Left lung (tissue), 10 donors: Measurements from ENCODE around the gene SH3BP5. TPM values are rescaled to one million over a fixed set of nuclear protein-coding genes. Genes with fewer than 3 reads are reported as not detected.
A peak's percentile ranks its signal among the peaks of the same experiment; 100 is the strongest.

Experiments used
- ATAC-seq: fragments of 200-7000 bp; cut with Tn5 transposase; one replicate; pipeline ENCODE4 v1.9.1; 2020; ENCODE audit warnings: moderate library complexity
- DNase-seq, 4 donors: peaks; one replicate each; pipeline ENCODE4 v3.0.0-alpha.2; 2013 to 2020
- H3K27ac ChIP-seq, 2 donors: fragments of 200-600 bp; sonication (generic) in 1 of 2; one replicate each; pipeline versions ENCODE4 v1.5.0 to v1.8.0; 2020 to 2021
- H3K27me3 ChIP-seq, 2 donors: fragments of 200-600 bp; sonication (generic) in 1 of 2; one replicate each; pipeline versions ENCODE4 v1.5.0 to v1.8.0; 2020 to 2021
- H3K36me3 ChIP-seq, 2 donors: fragments of 200-600 bp; sonication (generic) in 1 of 2; one replicate each; pipeline versions ENCODE4 v1.5.0 to v1.8.0; 2020 to 2021
- H3K4me1 ChIP-seq, 2 donors: fragments of 200-600 bp; one replicate each; pipeline ENCODE4 v1.8.0; 2021
- H3K4me3 ChIP-seq, 2 donors: fragments of 200-600 bp; sonication (generic) in 1 of 2; one replicate each; pipeline versions ENCODE4 v1.5.0 to v1.8.0; 2020 to 2021; ENCODE audit warnings: mild to moderate bottlenecking in 1 of 2
- H3K9me3 ChIP-seq, 2 donors: fragments of 200-600 bp; sonication (generic) in 1 of 2; one replicate each; pipeline versions ENCODE4 v1.5.0 to v1.8.0; 2020 to 2021
- intact Hi-C, 2 donors: fragments of 100-400 bp; cut with DNase I; formaldehyde crosslinking; loops; one replicate each; pipeline versions ENCODE4 v1.11.2 to v1.14.2; 2022
- polyA plus RNA-seq, 6 donors: library from polyadenylated mRNA; unstranded; fragments of 120-200 nt; gene quantifications; one replicate each; pipeline ENCODE4 v1.2.1, GENCODE V29; 2013; ENCODE audit not compliant: insufficient read length in 6 of 6
- total RNA-seq, 2 donors: library from RNA; stranded (reverse); fragmentation: NEBNext Ultra II Directional; extraction: Animal tissue kit (Norgen Biotek cat#: 25700); gene quantifications; one replicate each; pipeline ENCODE4 v1.2.1, GENCODE V29; 2021
- TF ChIP-seq, protein P1 (sequence below), 2 donors: fragments of 200-600 bp; sonication (generic) in 1 of 2; IDR thresholded peaks; one replicate each; pipeline versions ENCODE4 v1.5.0 to v1.8.0; 2021; ENCODE audit warnings: antibody characterized with exemption in 2 of 2
- donor health status: DM: no; HTN: yes; CAD: no.
- donor health status: DM: no; HTN: no; CAD: no.

Gene SH3BP5
- total and polyA plus RNA-seq, 8 donors: 53.3 to 65.5 (median 60.9) TPM

DNA sequence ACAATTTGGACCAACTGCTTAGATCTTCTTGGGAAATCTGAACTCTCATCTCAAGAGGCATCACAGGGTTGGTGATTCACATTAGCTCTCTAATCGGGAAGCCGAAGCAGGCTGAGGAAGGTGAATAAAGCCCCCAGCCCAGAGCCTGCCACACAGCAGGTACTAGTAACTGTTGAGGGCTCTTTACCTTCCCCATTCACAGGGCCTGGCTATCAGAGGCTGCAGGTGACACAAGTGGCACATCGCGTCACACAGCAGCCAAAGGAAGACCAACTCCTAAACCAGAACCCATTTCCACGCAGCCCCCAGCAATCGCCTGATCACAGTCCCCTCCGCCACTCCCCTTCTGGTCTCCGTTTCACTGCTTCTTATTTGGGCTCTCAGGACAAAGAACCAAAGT, 29.2 kb downstream of the SH3BP5 start:
- Histone ChIP-seq H3K9me3 (no peaks in the 10 kb centered on the region), H3K36me3 (peaks cover 0 to 26% of the 10 kb centered on the region in 2 donors), H3K27ac (no peak overlapping the region), H3K4me1 (peaks cover 10 to 58% of the 10 kb centered on the region in 2 donors), H3K27me3 (no peaks in the 10 kb centered on the region), H3K4me3 (no peak overlapping the region)
- intact Hi-C loops: no loop called here
- no peak for ATAC-seq
- no peak for DNase-seq
- TF ChIP-seq, protein P1, sequence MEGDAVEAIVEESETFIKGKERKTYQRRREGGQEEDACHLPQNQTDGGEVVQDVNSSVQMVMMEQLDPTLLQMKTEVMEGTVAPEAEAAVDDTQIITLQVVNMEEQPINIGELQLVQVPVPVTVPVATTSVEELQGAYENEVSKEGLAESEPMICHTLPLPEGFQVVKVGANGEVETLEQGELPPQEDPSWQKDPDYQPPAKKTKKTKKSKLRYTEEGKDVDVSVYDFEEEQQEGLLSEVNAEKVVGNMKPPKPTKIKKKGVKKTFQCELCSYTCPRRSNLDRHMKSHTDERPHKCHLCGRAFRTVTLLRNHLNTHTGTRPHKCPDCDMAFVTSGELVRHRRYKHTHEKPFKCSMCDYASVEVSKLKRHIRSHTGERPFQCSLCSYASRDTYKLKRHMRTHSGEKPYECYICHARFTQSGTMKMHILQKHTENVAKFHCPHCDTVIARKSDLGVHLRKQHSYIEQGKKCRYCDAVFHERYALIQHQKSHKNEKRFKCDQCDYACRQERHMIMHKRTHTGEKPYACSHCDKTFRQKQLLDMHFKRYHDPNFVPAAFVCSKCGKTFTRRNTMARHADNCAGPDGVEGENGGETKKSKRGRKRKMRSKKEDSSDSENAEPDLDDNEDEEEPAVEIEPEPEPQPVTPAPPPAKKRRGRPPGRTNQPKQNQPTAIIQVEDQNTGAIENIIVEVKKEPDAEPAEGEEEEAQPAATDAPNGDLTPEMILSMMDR (IDR thresholded peaks at IDR 0.05): no peak

DNA sequence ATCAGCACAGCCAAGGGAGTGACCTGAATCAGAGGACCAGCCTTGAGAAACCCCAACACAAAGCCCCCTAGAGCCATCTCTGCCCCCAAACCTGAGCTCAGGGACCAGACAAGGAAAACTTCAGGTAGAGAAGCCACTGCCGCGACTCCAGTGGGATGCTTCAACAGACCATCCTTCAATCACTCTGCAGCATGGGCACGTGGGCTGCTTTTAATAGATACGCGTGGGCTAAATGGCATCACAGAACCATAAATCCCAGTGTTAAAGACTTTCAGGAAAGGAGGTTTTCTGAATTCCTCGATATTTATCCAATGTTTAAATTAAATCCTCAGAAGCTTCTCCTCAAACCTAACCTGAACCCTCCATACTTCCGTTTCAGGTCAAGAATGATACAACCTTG, 30.6 kb downstream of the SH3BP5 start:
- Histone ChIP-seq H3K36me3 (peaks cover 0 to 26% of the 10 kb centered on the region in 2 donors), H3K4me1 (peaks cover 10 to 59% of the 10 kb centered on the region in 2 donors), H3K4me3 (no peak overlapping the region), H3K27ac (peak overlapping the region in 1 of 2 donors; percentile 69), H3K27me3 (no peaks in the 10 kb centered on the region), H3K9me3 (no peaks in the 10 kb centered on the region)
- TF ChIP-seq, protein P1 (IDR thresholded peaks at IDR 0.05): no peak
- DNase-seq: no peak
- intact Hi-C loops: no loop called here
- ATAC-seq: no peak

DNA sequence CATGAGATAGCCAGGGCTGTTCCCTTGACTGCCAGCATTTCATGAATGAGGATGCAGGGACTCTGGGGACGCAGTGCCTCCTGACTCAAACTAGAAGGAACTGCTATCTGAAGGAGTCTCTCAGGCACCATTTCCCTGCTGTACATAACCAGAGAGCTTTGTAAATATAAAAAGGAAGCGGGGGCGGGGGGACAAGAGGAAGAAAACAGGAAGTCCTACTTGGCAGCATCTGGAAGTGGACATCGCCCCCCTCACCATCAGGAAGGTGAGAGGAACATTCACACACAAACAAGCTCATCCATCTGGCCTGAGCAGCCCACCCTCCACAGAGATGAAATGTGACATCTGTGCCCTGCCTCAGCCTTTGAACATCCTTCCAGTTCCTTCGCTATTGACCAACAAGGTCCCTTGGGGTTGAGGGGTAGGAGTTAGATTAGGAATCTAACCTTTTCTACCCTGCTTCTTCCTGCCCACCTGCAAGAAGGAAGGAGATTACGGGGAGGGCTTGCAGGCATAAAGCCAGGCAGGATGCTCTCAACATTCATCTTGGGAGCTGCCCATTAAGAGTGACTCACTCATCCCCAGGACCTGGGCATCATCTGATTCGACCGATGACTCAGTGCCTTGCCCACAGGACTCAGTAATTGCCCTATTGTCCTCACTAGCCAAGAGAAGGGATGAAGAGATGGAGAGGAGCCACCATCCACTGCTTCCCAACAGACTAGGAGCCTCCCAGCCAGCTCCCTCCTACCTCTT, 31.9 kb downstream of the SH3BP5 start:
- H3K9me3 ChIP-seq: no peaks in the 10 kb centered on the region
- TF ChIP-seq, protein P1 (IDR thresholded peaks at IDR 0.05): no peak
- H3K4me1 ChIP-seq: peaks cover 7 to 59% of the 10 kb centered on the region in 2 donors
- H3K27me3 ChIP-seq: no peaks in the 10 kb centered on the region
- peaks cover 0 to 26% of the 10 kb centered on the region in 2 donors for H3K36me3 ChIP-seq
- H3K27ac ChIP-seq: peak overlapping the region in 1 of 2 donors; percentile 69
- no peak overlapping the region for H3K4me3 ChIP-seq
- no peak for DNase-seq
- ATAC-seq: peak; percentile 67
- intact Hi-C loops: no loop called here

DNA sequence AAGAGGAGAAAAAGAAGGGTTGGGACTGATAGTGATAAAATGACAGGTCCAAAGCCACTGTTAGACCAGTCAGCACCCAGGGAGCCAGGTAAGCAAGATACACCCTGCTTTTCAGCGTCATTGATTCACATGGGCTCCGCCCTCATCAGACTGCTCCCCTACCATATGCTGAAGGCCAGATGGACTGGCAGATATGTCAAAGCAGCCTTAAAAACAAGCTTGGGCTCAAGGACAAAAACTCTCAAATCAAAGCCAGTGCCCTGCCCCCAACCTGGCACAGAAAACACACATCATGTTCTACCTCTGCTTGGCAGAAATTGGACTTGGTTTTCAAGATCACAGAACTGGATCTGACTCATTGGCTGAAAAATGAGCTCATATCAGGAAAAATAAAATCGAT, 33.4 kb downstream of the SH3BP5 start:
- H3K27me3 ChIP-seq: no peaks in the 10 kb centered on the region
- no peaks in the 10 kb centered on the region for H3K9me3 ChIP-seq
- intact Hi-C loops: no loop called here
- peak overlapping the region in 1 of 2 donors; percentile 69 for H3K27ac ChIP-seq
- DNase-seq: no peak
- H3K4me1 ChIP-seq: peaks cover 4 to 71% of the 10 kb centered on the region in 2 donors
- no peak overlapping the region for H3K4me3 ChIP-seq
- ATAC-seq: no peak
- TF ChIP-seq, protein P1 (IDR thresholded peaks at IDR 0.05): no peak
- peaks cover 0 to 24% of the 10 kb centered on the region in 2 donors for H3K36me3 ChIP-seq

DNA sequence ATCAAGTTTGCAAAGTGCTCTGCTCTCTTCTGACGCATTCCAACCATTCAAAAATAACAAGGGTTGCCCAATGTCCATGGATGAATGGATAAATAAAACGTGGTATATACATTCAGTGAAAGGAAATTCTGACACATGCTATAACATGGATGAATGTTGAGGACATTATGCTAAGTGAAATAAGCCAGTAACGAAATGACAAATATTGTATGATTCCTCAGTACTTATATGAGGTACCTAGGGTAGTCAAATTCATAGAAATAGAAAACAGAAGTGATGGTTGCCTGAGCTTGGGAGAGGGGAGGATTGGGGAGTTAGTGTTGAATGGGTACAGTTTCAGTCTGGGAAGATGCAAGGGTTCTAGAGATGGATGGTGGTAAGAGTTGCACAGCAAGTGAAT, 33.9 kb downstream of the SH3BP5 start:
- DNase-seq (no peak), ATAC-seq (no peak)
- H3K4me3 ChIP-seq: no peak overlapping the region
- intact Hi-C loops: no loop called here
- no peaks in the 10 kb centered on the region for H3K9me3 ChIP-seq
- peaks cover 0 to 19% of the 10 kb centered on the region in 2 donors for H3K36me3 ChIP-seq
- H3K4me1 ChIP-seq: peaks cover 4 to 76% of the 10 kb centered on the region in 2 donors
- no peaks in the 10 kb centered on the region for H3K27me3 ChIP-seq
- TF ChIP-seq, protein P1 (IDR thresholded peaks at IDR 0.05): no peak
- H3K27ac ChIP-seq: peak overlapping the region in 1 of 2 donors; percentile 2
